Small intestine (tissue), 7 donors: Measurements from ENCODE around the gene TRIM71. TPM values are rescaled to one million over a fixed set of nuclear protein-coding genes. Genes with fewer than 3 reads are reported as not detected.
"Not testable (repeated sequence)": the region's sequence is repeated elsewhere in the genome, so short reads cannot be mapped to it uniquely, and the experiment has no call there.

Experiments used
- DNase-seq, 2 donors: peaks; one replicate each; pipeline versions ENCODE4 v3.0.0 to v3.0.0-alpha.2; 2013
- FAIRE-seq: peaks from 2 replicates; lab custom pipeline; 2012; peaks lifted over from hg19 to GRCh38; lab: Jason Lieb, UNC
- H3K27ac ChIP-seq, 3 donors: one replicate each; pipeline ENCODE4 v1.5.1; 2013; ENCODE audit warnings: low read length in 2 of 3, mild to moderate bottlenecking in 2 of 3, control low read depth in 1 of 3, inconsistent platforms in 1 of 3, low read depth in 1 of 3, moderate library complexity in 1 of 3
- H3K27me3 ChIP-seq, 3 donors: one replicate each; pipeline ENCODE4 v1.6.1; 2013; ENCODE audit warnings: low read length in 3 of 3, inconsistent platforms in 1 of 3; ENCODE audit not compliant: control insufficient read depth in 3 of 3, insufficient read depth in 3 of 3
- H3K36me3 ChIP-seq, 3 donors: one replicate each; pipeline ENCODE4 v1.6.1; 2013; ENCODE audit warnings: low read length in 3 of 3, inconsistent platforms in 1 of 3, low read depth in 1 of 3, mild to moderate bottlenecking in 1 of 3, moderate library complexity in 1 of 3; ENCODE audit not compliant: control insufficient read depth in 3 of 3, insufficient read depth in 2 of 3
- H3K4me1 ChIP-seq, 3 donors: one replicate each; pipeline ENCODE4 v1.6.1; 2013; ENCODE audit warnings: low read length in 2 of 3, inconsistent platforms in 1 of 3, low read depth in 1 of 3, mild to moderate bottlenecking in 1 of 3, moderate library complexity in 1 of 3; ENCODE audit not compliant: control insufficient read depth in 3 of 3, insufficient read depth in 2 of 3
- H3K4me3 ChIP-seq, 3 donors: one replicate each; pipeline ENCODE4 v1.5.1; 2013; ENCODE audit warnings: low read length in 3 of 3, control low read depth in 1 of 3, inconsistent platforms in 1 of 3, low read depth in 1 of 3, mild to moderate bottlenecking in 1 of 3, moderate library complexity in 1 of 3
- H3K9me3 ChIP-seq, 2 donors: one replicate each; pipeline ENCODE4 v1.6.1; 2013; ENCODE audit warnings: low read depth in 1 of 2, low read length in 1 of 2; ENCODE audit not compliant: control insufficient read depth in 2 of 2, insufficient read depth in 1 of 2
- WGBS, 3 donors: extraction: QIAGEN DNeasy Blood & Tissue Kit; methylation state at CpG; one replicate each; pipeline ENCODE4 v1.1.7; 2013; 5-methylcytosine and 5-hydroxymethylcytosine counted together
- polyA plus RNA-seq, 4 donors: library from polyadenylated mRNA; stranded (reverse) in 3 of 4; unstranded in 1 of 4; fragments of 200-250 nt in 3 of 4; fragments of 120-200 nt in 1 of 4; gene quantifications; one replicate each; pipeline versions ENCODE4 v1.2.1 to v1.2.3, GENCODE V29; 2013
- donor health status: healthy with polysubstance abuse.
- donor health status: control.
- donor health status: control.
- donor health status: Bipolar disorder and iron deficiency.
- donor health status: healthy.

The TRIM71 gene
- polyA plus RNA-seq, 4 donors = 0.01 to 10.0 TPM; not detected in 2

DNA sequence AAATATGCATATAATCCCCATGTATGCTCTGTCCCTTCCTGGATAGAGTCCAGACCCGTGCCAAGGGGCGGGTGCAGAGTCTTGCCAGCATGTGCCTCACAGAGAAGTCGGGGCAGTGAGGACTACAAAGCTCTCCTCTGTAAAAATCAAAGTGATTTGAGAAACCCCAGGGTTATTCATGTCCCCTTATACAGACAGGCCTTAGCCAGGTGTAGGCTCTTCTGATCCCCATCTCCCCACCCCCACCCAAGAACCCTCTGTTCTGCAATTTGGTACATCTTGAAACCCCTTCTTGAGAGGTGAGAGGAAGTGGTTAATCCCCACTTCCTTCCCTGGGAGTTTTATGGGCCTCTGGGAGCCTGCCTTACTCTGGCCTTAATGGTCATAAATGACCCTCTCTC lies 24.7 kb downstream of the TRIM71 start:
- FAIRE-seq (no peak), DNase-seq (no peak)
- H3K9me3 ChIP-seq = no peaks in the 10 kb centered on the region
- H3K27ac ChIP-seq = peak overlapping the region in 1 of 3 donors; percentile 13
- no peaks in the 10 kb centered on the region for H3K36me3 ChIP-seq
- H3K4me3 ChIP-seq = no peak overlapping the region
- H3K27me3 ChIP-seq = no peaks in the 10 kb centered on the region
- peaks cover 0 to 52% (median 0%) of the 10 kb centered on the region in 3 donors for H3K4me1 ChIP-seq
- WGBS, 3 donors = 12 to 42% (median 33%) methylated on average over 3 of the region's 3 CpGs

DNA sequence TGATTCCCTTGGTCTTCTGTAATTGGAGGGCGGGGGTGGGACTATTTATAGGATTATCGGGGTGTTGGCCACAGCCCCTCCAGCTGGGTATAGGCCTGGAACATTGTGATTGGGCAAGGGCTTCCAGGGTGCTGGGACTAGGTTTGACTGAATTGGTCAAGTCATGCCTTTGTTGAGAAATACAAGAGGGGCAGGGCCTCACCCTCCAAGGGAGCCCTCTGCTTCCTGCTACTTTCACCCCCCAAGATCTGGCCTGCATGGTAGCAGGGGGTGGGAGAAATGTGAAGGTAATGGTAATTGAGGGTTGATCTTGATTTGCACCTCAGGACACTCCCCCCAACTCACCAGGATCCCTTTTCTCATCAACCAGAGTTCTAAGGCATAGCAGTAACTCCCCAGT lies 25.2 kb downstream of the TRIM71 start:
- no peak overlapping the region for H3K4me3 ChIP-seq
- peaks cover 0 to 55% (median 0%) of the 10 kb centered on the region in 3 donors for H3K4me1 ChIP-seq
- H3K36me3 ChIP-seq = no peaks in the 10 kb centered on the region
- H3K27me3 ChIP-seq = no peaks in the 10 kb centered on the region
- H3K9me3 ChIP-seq = no peaks in the 10 kb centered on the region
- no peak for FAIRE-seq
- 49 to 64% (median 62%) methylated on average over 2 of the region's 2 CpGs for WGBS, 3 donors
- peak overlapping the region in 1 of 3 donors; percentile 13 for H3K27ac ChIP-seq
- DNase-seq = no peak

DNA sequence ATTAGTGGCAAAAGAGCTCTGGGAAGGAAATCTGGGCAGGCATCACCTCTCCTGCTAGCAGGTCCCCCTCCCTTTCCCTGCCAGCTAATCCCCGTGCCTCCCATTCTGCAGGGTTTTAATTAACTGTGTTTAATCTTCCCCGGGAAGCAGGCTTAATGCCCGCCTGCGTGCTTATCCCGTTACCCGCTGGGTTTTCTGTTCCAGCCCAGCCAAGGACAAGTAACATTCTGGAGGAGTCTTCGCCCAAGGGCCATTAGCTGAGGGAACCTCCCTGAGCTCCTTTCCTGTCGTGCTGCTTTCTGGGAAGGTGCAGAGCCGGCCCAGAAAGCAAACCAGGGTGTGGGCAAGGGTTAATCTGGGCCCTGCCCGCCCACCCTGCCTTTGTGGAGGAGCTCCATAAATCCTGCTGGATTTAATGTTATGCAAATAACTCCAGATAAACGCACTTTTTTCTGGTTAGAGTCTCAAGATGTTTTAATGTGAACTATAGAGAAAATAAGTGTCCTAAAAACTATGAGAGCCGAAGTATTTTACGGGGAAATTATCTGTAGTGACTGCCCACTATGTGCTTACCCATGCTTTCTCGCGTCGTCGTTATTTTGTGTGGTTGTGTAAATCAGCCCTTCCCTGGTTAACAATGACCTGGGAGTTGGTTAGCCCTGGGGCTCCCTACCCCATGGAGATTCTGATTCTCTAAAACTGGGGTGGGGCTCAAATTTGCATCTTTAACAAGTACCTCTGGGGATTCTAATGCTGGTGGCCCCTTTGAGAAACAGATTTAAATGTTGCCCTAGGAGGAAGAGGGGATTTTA lies 25.9 kb downstream of the TRIM71 start:
- DNase-seq (no peak), FAIRE-seq (no peak)
- WGBS, 3 donors = 83 to 87% (median 84%) methylated on average over 17 of the region's 17 CpGs
- H3K9me3 ChIP-seq = no peaks in the 10 kb centered on the region
- H3K27ac ChIP-seq = no peak overlapping the region
- no peak overlapping the region for H3K4me3 ChIP-seq
- peaks cover 0 to 63% (median 0%) of the 10 kb centered on the region in 3 donors for H3K4me1 ChIP-seq
- no peaks in the 10 kb centered on the region for H3K27me3 ChIP-seq
- H3K36me3 ChIP-seq = no peaks in the 10 kb centered on the region

DNA sequence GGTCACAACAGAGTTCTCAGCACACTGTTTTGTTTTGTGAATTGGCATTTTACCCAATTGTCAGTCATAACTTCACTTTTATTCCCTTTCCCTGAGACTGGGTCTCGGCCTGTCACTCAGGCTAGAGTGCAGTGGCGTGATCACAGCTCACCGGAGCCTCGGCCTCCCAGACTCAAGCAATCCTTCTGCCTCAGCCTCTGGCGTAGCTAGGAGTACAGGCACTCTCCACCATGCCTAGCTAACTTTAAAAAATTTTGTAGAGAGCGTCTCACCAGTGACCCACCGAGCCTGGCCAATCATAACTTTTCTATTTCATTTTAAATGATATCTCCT lies 26.5 kb downstream of the TRIM71 start:
- no peaks in the 10 kb centered on the region for H3K36me3 ChIP-seq
- H3K9me3 ChIP-seq = no peaks in the 10 kb centered on the region
- no peaks in the 10 kb centered on the region for H3K27me3 ChIP-seq
- peaks cover 0 to 65% (median 0%) of the 10 kb centered on the region in 3 donors for H3K4me1 ChIP-seq
- WGBS, 3 donors = 89 to 97% (median 94%) methylated on average over 7 of the region's 7 CpGs
- H3K27ac ChIP-seq = no peak overlapping the region
- no peak for DNase-seq
- H3K4me3 ChIP-seq = no peak overlapping the region
- no peak for FAIRE-seq

DNA sequence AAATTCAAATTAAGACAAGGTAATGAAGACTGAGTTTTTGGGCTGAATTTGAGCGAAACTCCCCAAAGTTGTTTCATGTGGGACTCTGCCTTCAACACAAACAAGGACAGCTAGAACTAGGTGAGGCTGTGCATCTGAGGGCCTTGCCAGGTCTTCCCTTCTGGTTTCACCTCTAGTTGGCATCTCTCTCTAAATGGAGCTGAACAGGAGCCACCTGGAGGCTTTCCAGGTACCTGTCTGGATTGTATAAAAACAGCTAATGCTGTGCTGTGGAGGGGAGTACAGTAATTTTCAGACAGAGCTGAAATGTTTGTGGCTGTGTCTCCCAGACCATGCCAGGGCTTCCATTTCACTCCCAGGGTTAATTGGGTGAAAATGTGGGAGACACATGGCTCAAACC lies 27.1 kb downstream of the TRIM71 start:
- 93 to 97% (median 96%) methylated on average over 1 of the region's 1 CpG for WGBS, 3 donors
- H3K4me3 ChIP-seq = no peak overlapping the region

DNA sequence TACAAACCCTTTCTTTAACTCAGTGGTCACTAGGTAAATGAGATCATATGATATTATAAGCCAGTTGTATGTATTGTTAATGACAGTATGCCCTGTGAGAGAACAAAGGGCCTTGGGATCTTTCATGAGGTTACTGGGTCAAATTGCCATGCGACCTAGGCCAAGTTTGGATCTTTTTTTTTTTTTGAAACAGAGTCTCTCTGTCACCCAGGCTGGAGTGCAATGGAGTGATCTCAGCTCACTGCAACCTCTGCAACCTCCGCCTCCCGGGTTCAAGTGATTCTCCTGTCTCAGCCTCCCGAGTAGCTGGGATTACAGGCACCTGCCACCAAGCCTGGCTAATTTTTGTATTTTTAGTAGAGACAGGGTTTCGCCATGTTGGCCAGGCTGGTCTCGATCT lies 27.7 kb downstream of the TRIM71 start:
- not testable (repeated sequence) for H3K4me3 ChIP-seq, FAIRE-seq, H3K36me3 ChIP-seq, H3K27me3 ChIP-seq, H3K27ac ChIP-seq, DNase-seq, H3K9me3 ChIP-seq
- peaks cover 0 to 67% (median 0%) of the 10 kb centered on the region in 3 donors for H3K4me1 ChIP-seq
- WGBS, 3 donors = 89 to 92% (median 91%) methylated on average over 6 of the region's 6 CpGs

More for the DNA sequence above, 27.1 kb downstream of the TRIM71 start:
- Histone ChIP-seq H3K36me3 (no peaks in the 10 kb centered on the region), H3K4me1 (peaks cover 0 to 67% (median 0%) of the 10 kb centered on the region in 3 donors), H3K27me3 (no peaks in the 10 kb centered on the region), H3K9me3 (no peaks in the 10 kb centered on the region), H3K27ac (no peak overlapping the region)
- DNase-seq = no peak
- FAIRE-seq = no peak

DNA sequence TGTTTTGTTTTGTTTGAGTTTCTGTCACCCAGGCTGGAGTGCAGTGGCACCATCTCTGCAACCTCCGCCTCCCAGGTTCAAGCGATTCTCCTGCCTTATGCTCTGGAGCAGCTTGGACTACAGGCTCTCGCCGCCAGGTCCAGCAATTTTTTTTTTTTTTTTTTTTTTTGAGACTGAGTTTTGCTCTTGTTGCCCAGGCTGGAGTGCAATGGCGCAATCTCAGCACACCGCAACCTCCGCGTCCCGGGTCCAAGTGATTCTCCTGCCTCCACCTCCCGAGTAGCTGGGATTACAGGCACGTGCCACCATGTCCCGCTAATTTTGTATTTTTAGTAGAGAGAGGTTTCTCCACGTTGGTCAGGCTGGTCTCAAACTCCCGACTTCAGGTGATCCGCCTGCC lies 29.2 kb downstream of the TRIM71 start:
- H3K27me3 ChIP-seq, FAIRE-seq, DNase-seq, H3K4me3 ChIP-seq, H3K9me3 ChIP-seq, H3K27ac ChIP-seq, H3K36me3 ChIP-seq: not testable (repeated sequence)
- 93 to 96% (median 94%) methylated on average over 15 of the region's 15 CpGs for WGBS, 3 donors
- H3K4me1 ChIP-seq = peaks cover 0 to 58% (median 0%) of the 10 kb centered on the region in 3 donors

DNA sequence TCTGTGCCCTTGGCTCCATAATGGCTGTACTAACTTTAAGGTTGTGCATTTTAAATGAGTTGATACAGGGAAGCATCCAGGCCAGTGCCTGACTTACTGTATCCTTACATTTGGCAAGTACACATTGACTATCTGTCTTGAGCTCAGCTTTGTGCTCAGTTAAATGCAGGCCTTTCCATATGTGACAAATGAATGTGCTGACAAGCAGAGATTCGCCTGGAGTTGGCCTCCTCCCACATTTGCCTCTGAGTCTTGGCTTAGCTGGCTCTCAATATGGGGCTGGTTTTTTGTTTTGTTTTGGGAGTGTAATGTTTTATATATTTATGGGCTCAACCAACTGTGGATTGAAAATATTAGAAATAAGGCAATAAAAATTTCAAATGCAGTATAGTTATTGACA lies 29.7 kb downstream of the TRIM71 start:
- no peak overlapping the region for H3K27ac ChIP-seq
- H3K36me3 ChIP-seq = no peaks in the 10 kb centered on the region
- peaks cover 0 to 53% (median 0%) of the 10 kb centered on the region in 3 donors for H3K4me1 ChIP-seq
- H3K27me3 ChIP-seq = no peaks in the 10 kb centered on the region
- no peaks in the 10 kb centered on the region for H3K9me3 ChIP-seq
- DNase-seq = no peak
- FAIRE-seq = no peak
- H3K4me3 ChIP-seq = no peak overlapping the region
- 79 to 92% (median 87%) methylated on average over 1 of the region's 1 CpG for WGBS, 3 donors
